ENCODE results near the gene GNG11. TPM values are rescaled to one million over a fixed set of nuclear protein-coding genes. Genes with fewer than 3 reads are reported as not detected.

The GNG11 gene
- polyA plus RNA-seq, 2 of the 4 experiments (the other 2 are of a cell fraction) = 31.1 to 33.4 TPM

- ChIA-PET CTCF (interaction anchor here (1.2 kb wide), 1 partner anchor 45 kb away, joined by 3 read pairs; no protein-coding TSS in a partner anchor), POLR2A (no interaction called here)
- no peak overlapping the region for H3K4me2 ChIP-seq
- no peak for DNase-seq (ENCODE audit: low read depth in 1 of 2, low spot score in 1 of 2)
- TF ChIP-seq REST (IDR thresholded peaks at IDR 0.05) = no peak
- no peak for TF ChIP-seq HES2 (IDR thresholded peaks at IDR 0.05)
- TF ChIP-seq MAX (IDR thresholded peaks at IDR 0.05) = no peak
- TF ChIP-seq ATOH8 (CRISPR knock-in tag; IDR thresholded peaks at IDR 0.05; ENCODE audit: low read depth) = no peak
- no peak for TF ChIP-seq KDM1A (IDR thresholded peaks at IDR 0.05; ENCODE audit: low read depth)
- no peak for TF ChIP-seq MAFK (IDR thresholded peaks at IDR 0.05; ENCODE audit: partially characterized antibody)
- no peak for TF ChIP-seq E2F6 (IDR thresholded peaks at IDR 0.05; ENCODE audit: borderline replicate concordance, low read depth)
- no peak for TF ChIP-seq ESRRA (IDR thresholded peaks at IDR 0.05; ENCODE audit: borderline replicate concordance, low read length)
- no peak for TF ChIP-seq EP300 (IDR thresholded peaks at IDR 0.05)
- no peak for TF ChIP-seq GATA3 (IDR thresholded peaks at IDR 0.05; ENCODE audit: borderline replicate concordance)
- no peak for TF ChIP-seq CBX2 (IDR thresholded peaks at IDR 0.05; ENCODE audit: borderline replicate concordance, low read depth)
- TF ChIP-seq SREBF2 (IDR thresholded peaks at IDR 0.05) = no peak
- no peak for TF ChIP-seq CHD2 (IDR thresholded peaks at IDR 0.05; ENCODE audit: low read length, partially characterized antibody)
- FAIRE-seq = peak; percentile 18
- H3K4me3 ChIP-seq = no peak overlapping the region
- 15% methylated on average over 1 of the region's 1 CpG for WGBS (ENCODE audit: missing lambda C conversion rate)
- ATAC-seq = no peak
- H3K9me3 ChIP-seq = no peaks in the 10 kb centered on the region
- H3K27ac ChIP-seq = peak overlapping the region in 1 of 2 experiments; percentile 58; a peak in 2 of 6 replicates
- peaks cover 15% of the 10 kb centered on the region for H3K4me1 ChIP-seq
Observed at GRCh38 chr7:93948106-93948505, 26.6 kb downstream of the GNG11 start.

GRCh38 chr7:93948873-93949272 lies 27.3 kb downstream of the GNG11 start:
- H3K27ac ChIP-seq = peak overlapping the region; percentile 51 to 58
- ChIA-PET POLR2A (no interaction called here), CTCF (interaction anchor here (1.1 to 1.2 kb wide), 2 partner anchors 8 to 46 kb away, joined by 3 to 4 read pairs; no protein-coding TSS in a partner anchor)
- no peak for DNase-seq (ENCODE audit: low read depth in 1 of 2, low spot score in 1 of 2)
- peak overlapping the region; percentile 41; the same call in 2 of the 3 replicates for H3K4me2 ChIP-seq
- peak in 1 of 2 experiments; percentile 45; a peak in 2 of 6 replicates for ATAC-seq
- no peaks in the 10 kb centered on the region for H3K9me3 ChIP-seq
- no peak for TF ChIP-seq ATOH8 (CRISPR knock-in tag; IDR thresholded peaks at IDR 0.05; ENCODE audit: low read depth)
- WGBS (ENCODE audit: missing lambda C conversion rate) = 64% methylated on average over 1 of the region's 2 CpGs
- no peak for FAIRE-seq
- peaks cover 15% of the 10 kb centered on the region for H3K4me1 ChIP-seq
- no peak overlapping the region for H3K4me3 ChIP-seq

- DNase-seq (ENCODE audit: low read depth in 1 of 2, low spot score in 1 of 2) (peak; percentile 11 to 45), FAIRE-seq (peak; percentile 54), ATAC-seq (peak; percentile 76 to 80; a peak in 5 of 6 replicates)
- H3K4me2 ChIP-seq = peak overlapping the region; percentile 41
- H3K4me1 ChIP-seq = peaks cover 15% of the 10 kb centered on the region
- H3K9me3 ChIP-seq = no peaks in the 10 kb centered on the region
- WGBS (ENCODE audit: missing lambda C conversion rate) = 28% methylated on average over 1 of the region's 1 CpG
- POLR2A ChIA-PET = no interaction called here
- peak overlapping the region; percentile 47 to 51; a peak in 4 of 6 replicates for H3K27ac ChIP-seq
- TF ChIP-seq HEYL (CRISPR knock-in tag; IDR thresholded peaks at IDR 0.05) = no peak
- TF ChIP-seq FOSL2 (IDR thresholded peaks at IDR 0.05) = 0 out of 2 replicates have a peak, but pooled peaks have one; percentile 12
- TF ChIP-seq FOSL2 (CRISPR knock-in tag; IDR thresholded peaks at IDR 0.05) = peak; percentile 69
- TF ChIP-seq EP300 (IDR thresholded peaks at IDR 0.05) = 0 out of 5 replicates have a peak, but pooled peaks of 1 of the 2 experiments have one; percentile 13
- no peak overlapping the region for H3K4me3 ChIP-seq
- CTCF ChIA-PET = interaction anchor here (1.1 kb wide), 1 partner anchor 9 kb away, joined by 4 read pairs; no protein-coding TSS in a partner anchor
Observed at GRCh38 chr7:93949423-93949822, 27.9 kb downstream of the GNG11 start.

Measured in A549 (cell line).